ENCODE results near the gene ZNF471.

The ZNF471 gene

GRCh38 chr19:56507446-56508289 lies at the start of gene ZNF471:
TSS of gene ZNF471 (plus strand) at chr19:56507855. CDS start at chr19:56511572, 3,717 bp downstream.
- DNase-seq (ENCODE audit: extremely low read depth in 1 of 2, low read depth in 1 of 2) = peak; percentile 64 to 78

GRCh38 chr19:56474308-56474707 lies 33.3 kb upstream of the ZNF471 start:
- no peak for DNase-seq (ENCODE audit: extremely low read depth in 1 of 2, low read depth in 1 of 2)

- no peak for DNase-seq (ENCODE audit: extremely low read depth in 1 of 2, low read depth in 1 of 2)
These were observed 31.6 kb upstream of the ZNF471 start for GRCh38 chr19:56476093-56476492.

- peak in 1 of 2 donors; percentile 32 for DNase-seq (ENCODE audit: extremely low read depth in 1 of 2, low read depth in 1 of 2)
These were observed 30.8 kb upstream of the ZNF471 start, which contains the start of gene ZNF667 for GRCh38 chr19:56476651-56477428. TSS of gene ZNF667 (minus strand) at chr19:56477345. CDS start at chr19:56462370, 14,975 bp downstream.

GRCh38 chr19:56477429-56478338 lies 30.0 kb upstream of the ZNF471 start:
- DNase-seq (ENCODE audit: extremely low read depth in 1 of 2, low read depth in 1 of 2) = peak; percentile 40 to 65

- DNase-seq (ENCODE audit: extremely low read depth in 1 of 2, low read depth in 1 of 2) = no peak
These were observed 16.3 kb upstream of the ZNF471 start for GRCh38 chr19:56491399-56491798.

GRCh38 chr19:56504581-56504980 lies 3.1 kb upstream of the ZNF471 start:
- DNase-seq (ENCODE audit: extremely low read depth in 1 of 2, low read depth in 1 of 2) = no peak

- no peak for DNase-seq (ENCODE audit: extremely low read depth in 1 of 2, low read depth in 1 of 2)
These were observed 679 bp downstream of the ZNF471 start for GRCh38 chr19:56508290-56508778.

GRCh38 chr19:56525214-56525860 lies 17.7 kb downstream of the ZNF471 start:
- DNase-seq (ENCODE audit: extremely low read depth in 1 of 2, low read depth in 1 of 2) = no peak

GRCh38 chr19:56537442-56537841 lies 29.8 kb downstream of the ZNF471 start:
- no peak for DNase-seq (ENCODE audit: extremely low read depth in 1 of 2, low read depth in 1 of 2)

GRCh38 chr19:56538254-56538760 lies 30.7 kb downstream of the ZNF471 start:
- peak; percentile 64 to 82 for DNase-seq (ENCODE audit: extremely low read depth in 1 of 2, low read depth in 1 of 2)

- peak in 1 of 2 donors; percentile 62 for DNase-seq (ENCODE audit: extremely low read depth in 1 of 2, low read depth in 1 of 2)
These were observed 31.2 kb downstream of the ZNF471 start, which contains the start of gene ZFP28 for GRCh38 chr19:56538761-56539263. TSS of gene ZFP28 (plus strand) at chr19:56538948. CDS start at chr19:56539019, 71 bp downstream.

- no peak for DNase-seq (ENCODE audit: extremely low read depth in 1 of 2, low read depth in 1 of 2)
These were observed 36.1 kb downstream of the ZNF471 start for GRCh38 chr19:56543776-56544175.

- DNase-seq (ENCODE audit: extremely low read depth in 1 of 2, low read depth in 1 of 2) = no peak
These were observed 39.9 kb downstream of the ZNF471 start for GRCh38 chr19:56547535-56547934.

GRCh38 chr19:56554272-56554869 lies 46.7 kb downstream of the ZNF471 start:
- no peak for DNase-seq (ENCODE audit: extremely low read depth in 1 of 2, low read depth in 1 of 2)

- DNase-seq (ENCODE audit: extremely low read depth in 1 of 2, low read depth in 1 of 2) = no peak
These were observed 55.1 kb downstream of the ZNF471 start for GRCh38 chr19:56562766-56563165.

GRCh38 chr19:56566904-56567273 lies 59.2 kb downstream of the ZNF471 start:
- DNase-seq (ENCODE audit: extremely low read depth in 1 of 2, low read depth in 1 of 2) = peak; percentile 5 to 12

GRCh38 chr19:56567274-56568120 lies 59.8 kb downstream of the ZNF471 start, which contains the start of gene ZNF470:
TSS of gene ZNF470 (plus strand) at chr19:56567468. CDS start at chr19:56570312, 2,844 bp downstream.
- peak; percentile 66 to 83 for DNase-seq (ENCODE audit: extremely low read depth in 1 of 2, low read depth in 1 of 2)
